Tracheal epithelial cell (primary cell): ENCODE data around the gene POLR2I. TPM values are rescaled to one million over a fixed set of nuclear protein-coding genes. Genes with fewer than 3 reads are reported as not detected.

Experiments
- total RNA-seq: library from RNA; depleted of rRNA; stranded (reverse); fragments of >200 nt; gene quantifications from 2 replicates; pipeline ENCODE4 v1.2.1, GENCODE V29; 2014

The POLR2I gene
- 62.7 and 85.5 TPM in 2 replicates for total RNA-seq

DNA sequence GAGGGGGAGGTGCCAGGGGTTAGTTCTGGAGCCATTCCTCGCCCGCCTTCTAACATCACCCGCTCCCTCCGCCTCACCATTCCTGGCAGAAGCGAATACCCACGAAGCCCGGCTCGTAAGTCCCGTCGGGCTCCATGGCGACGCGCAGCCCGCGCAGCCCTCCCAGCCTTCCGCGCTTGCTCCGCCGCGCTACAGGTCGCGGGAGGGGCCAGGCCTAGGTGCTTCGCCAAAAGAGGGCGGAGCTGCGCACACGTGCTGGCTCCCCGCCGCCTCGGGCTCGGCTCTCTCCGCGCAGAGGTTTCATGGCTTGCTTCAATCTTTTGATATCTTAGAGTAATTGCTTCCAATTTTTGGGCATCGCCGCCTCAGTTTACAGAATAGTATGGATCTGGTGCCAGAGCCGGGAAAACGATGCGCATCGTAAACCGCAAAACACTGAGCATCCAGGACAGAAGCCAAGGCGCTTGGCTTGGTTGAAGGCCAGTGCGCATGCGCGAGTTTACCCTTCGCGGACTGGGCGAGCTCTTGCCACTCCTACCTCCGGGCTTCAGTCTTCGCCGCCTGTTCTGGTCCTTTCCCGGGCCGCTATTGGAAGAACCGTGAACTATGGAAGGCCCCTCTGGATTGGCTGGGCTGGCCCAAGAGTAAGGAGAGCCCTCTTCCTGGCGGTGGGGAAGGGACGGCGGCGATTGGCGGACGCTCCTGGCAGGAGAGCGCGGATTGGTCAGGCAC lies at the start of gene POLR2I:
Gene POLR2I, minus strand, starts transcription at position 155 of the 732 bp plus-strand sequence. Its CDS starts 19 bp downstream, at position 136.

GRCh38 chr19:36152352-36153091 lies 37.8 kb upstream of the POLR2I start, which contains the start of gene COX7A1:
Gene COX7A1, minus strand, starts transcription at chr19:36152447. Its CDS starts 40 bp downstream, at chr19:36152407.

DNA sequence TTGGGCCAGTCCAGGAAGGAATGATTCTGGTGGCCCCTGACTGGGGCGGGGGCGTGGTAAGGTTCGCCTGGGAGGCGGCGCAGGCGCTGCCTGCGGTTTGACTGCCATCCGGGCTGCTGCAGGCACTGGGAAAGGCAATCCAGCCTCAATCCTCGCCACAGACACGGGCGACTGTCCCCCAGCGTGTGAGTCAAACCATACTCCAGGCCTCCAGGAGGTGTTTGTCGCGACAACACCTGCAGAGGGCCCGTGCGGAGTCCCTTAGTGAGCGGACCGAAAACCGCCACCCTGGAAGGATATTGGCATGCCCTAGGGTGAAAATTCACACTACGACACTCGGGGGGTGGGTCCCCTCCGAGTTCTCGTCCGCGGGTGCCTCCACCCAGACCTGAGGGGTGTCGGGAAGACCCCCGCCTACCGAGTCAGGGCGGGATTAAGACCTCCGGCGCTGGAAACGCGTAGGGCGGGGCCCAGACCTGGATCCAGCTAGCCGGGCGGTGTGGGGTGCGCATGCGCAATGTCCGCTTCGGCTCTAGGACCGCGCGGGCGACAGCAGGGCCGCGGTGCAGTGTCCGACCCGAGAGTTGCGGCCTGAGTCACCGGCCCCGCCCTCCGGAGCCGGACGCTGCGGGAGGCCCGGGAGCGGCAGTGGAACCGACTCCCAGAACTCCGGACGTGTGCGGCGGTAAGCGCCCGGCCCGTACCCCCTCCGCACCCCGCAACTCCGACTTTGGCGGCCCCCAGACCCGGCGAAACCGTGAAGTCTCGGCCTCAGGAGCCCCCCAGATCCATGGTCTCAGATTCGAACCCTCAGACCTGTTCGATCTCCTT lies 25.0 kb upstream of the POLR2I start, which contains the start of gene CAPNS1:
Gene CAPNS1, plus strand, starts transcription at position 594 of the 831 bp plus-strand sequence. CDS start 946 bp downstream, outside the sequence.

GRCh38 chr19:36115453-36116343 lies 1.0 kb upstream of the POLR2I start, which contains the start of gene TBCB:
Gene TBCB, plus strand, starts transcription at chr19:36115468. Its CDS starts 93 bp downstream, at chr19:36115561.

GRCh38 chr19:36110487-36111199 lies 4.0 kb downstream of the POLR2I start, which contains the start of gene OVOL3:
Gene OVOL3, plus strand, starts transcription at chr19:36111143. Its CDS starts 60 bp downstream, at chr19:36111203.

Other genes starting within 250 kb of the POLR2I start
- 1.7 TPM in 1 of 2 replicates, not detected in the other for gene APLP1, start 246.3 kb downstream of the POLR2I start, total RNA-seq
- gene NFKBID, start 214.3 kb downstream of the POLR2I start, total RNA-seq = 3.8 and 7.2 TPM in 2 replicates
- gene HCST, start 212.3 kb downstream of the POLR2I start, total RNA-seq = not detected in 2 replicates
- not detected in 2 replicates for gene TYROBP, start 206.6 kb downstream of the POLR2I start, total RNA-seq
- gene LRFN3, start 178.5 kb downstream of the POLR2I start, total RNA-seq = 1.7 and 2.1 TPM in 2 replicates
- gene SDHAF1, start 119.7 kb downstream of the POLR2I start, total RNA-seq = 14.2 and 26.9 TPM in 2 replicates
- 9.4 and 12.4 TPM in 2 replicates for gene SYNE4, start 106.1 kb downstream of the POLR2I start, total RNA-seq
- gene ALKBH6, start 100.7 kb downstream of the POLR2I start, total RNA-seq = 16.0 and 19.0 TPM in 2 replicates
- gene CLIP3, start 82.0 kb downstream of the POLR2I start, total RNA-seq = 0.24 TPM in 1 of 2 replicates, not detected in the other
- 0.72 and 3.6 TPM in 2 replicates for gene THAP8, start 60.6 kb downstream of the POLR2I start, total RNA-seq
- gene WDR62, start 60.0 kb downstream of the POLR2I start, total RNA-seq = 0.21 and 0.72 TPM in 2 replicates
- gene OVOL3, start 3.7 kb downstream of the POLR2I start, total RNA-seq = not detected in 2 replicates
- gene TBCB, start 593 bp upstream of the POLR2I start, total RNA-seq = 139 and 206 TPM in 2 replicates
- gene CAPNS1, start 25.2 kb upstream of the POLR2I start, total RNA-seq = 121 and 205 TPM in 2 replicates
- 0.48 and 3.0 TPM in 2 replicates for gene COX7A1, start 37.6 kb upstream of the POLR2I start, total RNA-seq
- gene ZNF565, start 99.8 kb upstream of the POLR2I start, total RNA-seq = 4.6 and 6.2 TPM in 2 replicates
- gene ZNF146, start 100.2 kb upstream of the POLR2I start, total RNA-seq = 104 and 137 TPM in 2 replicates